22Rv1 (cell line): ENCODE measurements around the gene HTR2B.

Source experiments
- ZFX ChIP-seq: fragments of 450-650 bp; IDR thresholded peaks from 2 replicates; pipeline ENCODE4 v1.6.1; 2017; ENCODE audit warnings: antibody characterized with exemption, borderline replicate concordance
- TF ChIP-seq, protein P1 (sequence below): fragments of 450-650 bp; IDR thresholded peaks from 2 replicates; pipeline ENCODE4 v1.5.1; 2017; ENCODE audit warnings: mild to moderate bottlenecking

DNA sequence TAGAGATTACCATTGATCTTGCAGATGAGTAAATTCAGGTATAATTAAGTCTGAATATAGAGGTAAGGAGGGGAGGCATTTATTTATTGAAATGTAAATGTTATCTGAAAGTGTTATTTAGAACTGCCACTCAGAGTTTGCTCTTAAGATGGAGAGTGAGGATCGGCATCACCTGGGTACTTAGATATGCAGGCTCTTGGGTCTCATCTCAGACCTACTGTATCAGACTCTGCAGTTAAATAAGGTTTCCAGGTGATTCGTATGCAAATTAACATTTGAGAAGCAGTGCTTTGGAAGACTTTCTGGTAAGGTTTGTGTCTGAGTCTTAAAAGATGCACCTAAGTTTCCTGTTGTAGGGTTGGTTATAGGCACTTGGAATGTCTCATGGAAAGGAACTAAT lies 9.2 kb downstream of the HTR2B start:
- TF ChIP-seq, protein P1, sequence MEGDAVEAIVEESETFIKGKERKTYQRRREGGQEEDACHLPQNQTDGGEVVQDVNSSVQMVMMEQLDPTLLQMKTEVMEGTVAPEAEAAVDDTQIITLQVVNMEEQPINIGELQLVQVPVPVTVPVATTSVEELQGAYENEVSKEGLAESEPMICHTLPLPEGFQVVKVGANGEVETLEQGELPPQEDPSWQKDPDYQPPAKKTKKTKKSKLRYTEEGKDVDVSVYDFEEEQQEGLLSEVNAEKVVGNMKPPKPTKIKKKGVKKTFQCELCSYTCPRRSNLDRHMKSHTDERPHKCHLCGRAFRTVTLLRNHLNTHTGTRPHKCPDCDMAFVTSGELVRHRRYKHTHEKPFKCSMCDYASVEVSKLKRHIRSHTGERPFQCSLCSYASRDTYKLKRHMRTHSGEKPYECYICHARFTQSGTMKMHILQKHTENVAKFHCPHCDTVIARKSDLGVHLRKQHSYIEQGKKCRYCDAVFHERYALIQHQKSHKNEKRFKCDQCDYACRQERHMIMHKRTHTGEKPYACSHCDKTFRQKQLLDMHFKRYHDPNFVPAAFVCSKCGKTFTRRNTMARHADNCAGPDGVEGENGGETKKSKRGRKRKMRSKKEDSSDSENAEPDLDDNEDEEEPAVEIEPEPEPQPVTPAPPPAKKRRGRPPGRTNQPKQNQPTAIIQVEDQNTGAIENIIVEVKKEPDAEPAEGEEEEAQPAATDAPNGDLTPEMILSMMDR, result no peak
- no peak for TF ChIP-seq ZFX
